ENCODE data around the gene TRPV5.

TRPV5 gene

GRCh38 chr7:142868188-142868985, 65.2 kb downstream of the TRPV5 start:
- no peak for DNase-seq

- DNase-seq: no peak
Measured at GRCh38 chr7:142867398-142868187, 66.0 kb downstream of the TRPV5 start.

- no peak for DNase-seq
Measured at GRCh38 chr7:142867097-142867378, 66.5 kb downstream of the TRPV5 start.

- DNase-seq: peak; percentile 44
Measured at GRCh38 chr7:142866361-142867096, 67.0 kb downstream of the TRPV5 start.

DNA sequence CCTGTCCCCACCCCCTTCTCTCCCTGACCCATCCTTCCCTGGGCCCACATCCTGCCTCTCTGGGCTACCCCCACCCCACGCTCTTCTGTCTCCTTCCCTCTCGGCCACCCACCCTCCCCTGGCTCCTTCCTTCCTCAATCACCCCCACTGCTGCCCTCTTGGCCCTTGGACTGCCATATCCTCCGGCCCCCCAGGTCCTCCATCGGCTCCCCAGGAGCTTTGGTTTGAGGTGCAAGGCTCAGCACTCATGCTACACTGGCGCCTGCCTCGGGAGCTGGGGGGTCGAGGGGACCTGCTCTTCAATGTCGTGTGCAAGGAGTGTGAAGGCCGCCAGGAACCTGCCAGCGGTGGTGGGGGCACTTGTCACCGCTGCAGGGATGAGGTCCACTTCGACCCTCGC, 67.8 kb downstream of the TRPV5 start:
- DNase-seq: no peak

DNA sequence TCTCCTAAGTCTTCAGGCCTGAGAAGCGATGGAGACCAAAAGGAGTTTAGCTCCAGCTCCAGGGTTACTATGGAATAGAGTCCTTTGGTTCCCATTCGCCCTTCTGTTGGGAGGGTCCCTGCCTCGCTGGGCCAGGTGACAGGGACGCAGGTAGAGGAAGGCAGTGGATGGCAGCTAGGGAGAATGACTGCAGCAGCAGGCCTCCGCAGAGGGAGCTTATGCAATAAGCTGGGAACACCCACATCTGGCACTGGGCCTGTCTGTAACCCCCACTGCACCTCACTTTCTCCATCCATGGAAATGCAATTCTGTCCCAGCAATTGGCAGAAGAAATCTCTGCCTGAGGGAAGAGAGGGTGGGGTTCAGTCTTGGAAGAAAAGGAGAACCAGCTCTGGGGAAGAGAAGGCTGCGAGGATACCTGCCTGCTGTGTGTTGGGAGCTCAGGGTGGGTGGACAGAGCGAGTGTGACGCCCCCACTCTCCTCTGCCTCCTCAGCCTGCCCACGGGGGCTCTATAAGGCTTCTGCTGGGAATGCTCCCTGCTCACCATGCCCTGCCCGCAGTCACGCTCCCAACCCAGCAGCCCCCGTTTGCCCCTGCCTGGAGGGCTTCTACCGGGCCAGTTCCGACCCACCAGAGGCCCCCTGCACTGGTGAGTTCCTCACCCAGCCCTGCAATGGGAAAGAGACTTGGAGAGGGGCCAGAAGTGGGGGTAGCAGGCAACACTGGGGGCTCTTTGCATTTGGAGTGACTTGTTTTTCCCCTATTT, 68.4 kb downstream of the TRPV5 start:
- DNase-seq: no peak

GRCh38 chr7:142863891-142864685, 69.5 kb downstream of the TRPV5 start:
- DNase-seq: no peak

DNA sequence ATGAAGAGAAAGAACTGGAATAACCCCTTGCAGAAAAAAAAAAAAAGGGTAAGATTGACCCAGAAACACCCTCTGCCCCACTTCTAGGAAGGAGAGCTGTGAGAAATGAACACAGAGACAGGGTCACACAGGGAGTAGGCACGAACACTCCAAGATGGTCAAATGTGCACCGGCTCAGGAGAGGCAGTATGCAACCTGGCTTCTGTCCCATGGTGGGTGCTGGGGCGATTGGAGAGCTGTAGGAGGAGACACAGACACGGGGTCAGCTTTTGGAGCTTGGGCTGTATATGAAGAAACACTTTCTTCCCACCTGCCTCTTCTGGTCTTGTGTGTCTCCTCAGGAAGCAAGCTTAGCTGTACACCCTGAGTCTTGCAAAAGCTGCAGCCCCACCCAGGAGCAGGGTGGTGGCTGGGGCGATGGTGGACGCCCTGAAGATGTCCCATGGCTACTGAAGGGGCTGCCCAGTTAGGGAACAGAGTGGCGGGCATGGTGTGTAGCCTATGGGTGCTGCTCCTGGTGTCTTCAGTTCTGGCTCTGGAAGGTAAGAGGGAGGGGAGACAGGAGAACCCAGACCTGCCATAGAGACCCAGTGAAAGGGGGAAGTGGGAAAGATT, 70.7 kb downstream of the TRPV5 start:
- no peak for DNase-seq

DNA sequence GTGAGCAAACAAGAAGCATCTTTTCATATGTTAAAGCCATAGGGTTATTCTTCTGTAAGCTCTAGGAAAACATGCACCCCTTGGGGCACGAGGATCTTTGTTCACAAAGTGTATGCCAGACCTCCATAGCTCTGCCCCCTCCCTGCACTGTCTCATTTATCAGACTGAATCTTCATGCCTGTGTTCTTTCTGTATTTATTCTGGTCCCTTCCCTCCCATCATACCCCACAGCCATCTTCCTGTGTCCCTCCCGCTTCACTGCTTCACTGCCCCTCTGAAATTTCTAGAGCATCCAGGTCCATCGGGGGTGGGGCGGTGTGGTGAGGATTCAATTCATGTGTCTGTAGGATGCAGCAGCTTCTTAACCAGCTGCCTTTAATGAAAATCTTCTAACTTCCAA, 71.2 kb downstream of the TRPV5 start:
- no peak for DNase-seq

DNA sequence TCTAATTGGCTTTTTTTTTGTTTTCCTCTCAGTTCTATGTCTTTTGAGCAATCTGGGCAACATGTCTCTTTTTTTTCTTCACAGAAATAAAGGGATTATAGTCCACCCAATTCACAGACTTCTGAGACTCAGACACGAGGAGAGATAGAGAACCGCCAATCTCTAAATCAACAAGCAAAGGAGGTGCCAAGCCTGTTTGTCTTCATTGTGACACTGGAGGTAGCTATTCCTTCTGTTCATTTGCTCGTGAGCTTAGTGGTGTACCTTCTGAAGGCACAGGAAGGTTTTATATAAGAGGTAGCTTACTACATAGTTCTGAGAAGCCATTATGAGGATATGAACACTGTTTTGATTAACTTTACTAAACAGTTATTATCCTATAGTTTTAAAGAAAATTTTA, 72.6 kb downstream of the TRPV5 start:
- DNase-seq: no peak

DNA sequence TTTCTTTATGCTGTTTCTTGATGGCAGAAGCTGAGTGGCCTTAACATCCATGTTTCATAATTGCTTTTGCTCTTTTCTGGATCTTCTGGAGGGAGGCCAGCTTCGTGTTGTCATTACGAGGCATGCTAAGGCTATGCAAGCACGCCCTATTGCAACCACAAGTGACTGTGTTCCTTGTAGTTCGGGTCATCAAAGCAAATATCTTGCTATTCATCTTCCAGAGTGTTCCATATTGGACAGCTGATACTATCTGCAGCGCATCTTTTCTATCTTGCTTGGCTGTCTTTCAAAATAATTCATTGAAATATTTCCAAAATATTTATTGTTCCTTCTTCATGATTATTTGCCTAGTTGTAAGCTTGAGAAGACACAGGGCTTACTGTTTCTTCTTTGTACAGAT, 73.7 kb downstream of the TRPV5 start:
- DNase-seq: peak; percentile 30

DNA sequence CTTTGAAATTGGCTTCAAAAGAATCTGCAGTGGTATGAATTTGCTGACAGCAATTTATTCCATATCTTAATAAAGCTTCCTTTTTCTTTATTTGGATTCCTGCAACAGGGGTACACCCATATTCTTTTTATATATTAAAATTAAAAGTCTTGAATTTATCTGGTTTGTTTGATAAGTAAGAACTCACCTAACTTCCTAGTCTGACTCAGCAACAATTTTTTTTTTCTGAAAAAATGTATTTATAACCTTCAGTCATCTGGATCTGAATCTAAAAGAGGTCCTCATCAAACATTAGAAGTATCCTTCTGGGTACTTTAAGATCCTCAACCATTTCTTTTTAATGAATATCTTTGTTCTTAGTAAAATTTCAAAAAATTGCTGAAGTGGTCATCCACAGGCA, 74.1 kb downstream of the TRPV5 start:
- DNase-seq: no peak
